Measurements from ENCODE around the gene CHST4.

GRCh38 chr16:71568551-71568950 is 42.3 kb downstream of the CHST4 start:
- no peak for TF ChIP-seq CTCF (conservative IDR thresholded peaks at IDR 0.05; ENCODE audit: low read length)
- TF ChIP-seq EZH2phosphoT487 (IDR thresholded peaks at IDR 0.05; ENCODE audit: borderline replicate concordance), result no peak

Measured in Loucy (cell line).